OCI-LY1 (cell line): Measurements from ENCODE around the gene FAM222B.
"Not testable (repeated sequence)": the region's sequence is repeated elsewhere in the genome, so short reads cannot be mapped to it uniquely, and the experiment has no call there.

Experiments
- H2AFZ ChIP-seq: fragments of 200-600 bp; sonication (generic), shearing (Covaris generic); 2 replicates; pipeline ENCODE4 v1.6.0; 2014; ENCODE audit warnings: antibody characterized with exemption, mild to moderate bottlenecking, low read length
- H3F3A ChIP-seq: fragments of 200-600 bp; sonication (generic), shearing (Covaris generic); 2 replicates; pipeline ENCODE4 v1.6.0; 2014; ENCODE audit warnings: mild to moderate bottlenecking, antibody characterized with exemption, low read length, moderate library complexity; ENCODE audit not compliant: insufficient read depth
- H3K27ac ChIP-seq: fragments of 200-600 bp; sonication (generic); 2 replicates; pipeline ENCODE4 v1.5.1; 2014; ENCODE audit warnings: low read length, mixed run types, mild to moderate bottlenecking, low read depth; ENCODE audit not compliant: poor library complexity, severe bottlenecking
- H3K27me3 ChIP-seq: fragments of 200-600 bp; sonication (generic); 2 replicates; pipeline ENCODE4 v1.6.0; 2014; ENCODE audit warnings: antibody characterized with exemption, mild to moderate bottlenecking, low read length, moderate library complexity; ENCODE audit not compliant: insufficient read depth
- H3K36me3 ChIP-seq: fragments of 200-600 bp; sonication (generic); 2 replicates; pipeline ENCODE4 v1.6.1; 2014; ENCODE audit warnings: mild to moderate bottlenecking, antibody characterized with exemption, low read length, moderate library complexity, mixed read lengths; ENCODE audit not compliant: insufficient read depth
- H3K4me1 ChIP-seq: fragments of 200-600 bp; sonication (generic); 2 replicates; pipeline ENCODE4 v1.5.1; 2014; ENCODE audit warnings: mild to moderate bottlenecking, low read length, moderate library complexity; ENCODE audit not compliant: insufficient read depth, severe bottlenecking
- H3K4me2 ChIP-seq: fragments of 200-600 bp; sonication (generic), shearing (Covaris generic); 2 replicates; pipeline ENCODE4 v1.6.1; 2014; ENCODE audit warnings: low read length
- H3K4me3 ChIP-seq: fragments of 200-600 bp; sonication (generic); 2 replicates; pipeline ENCODE4 v1.5.1; 2014; ENCODE audit warnings: low read length, low read depth, mild to moderate bottlenecking, mixed read lengths; ENCODE audit not compliant: poor library complexity, severe bottlenecking
- H3K79me2 ChIP-seq: fragments of 200-600 bp; shearing (Covaris generic); 2 replicates; pipeline ENCODE4 v1.6.1; 2016; ENCODE audit warnings: mixed run types, low read length, mixed read lengths; ENCODE audit not compliant: insufficient read depth
- H3K9ac ChIP-seq: fragments of 200-600 bp; sonication (generic), shearing (Covaris generic); 2 replicates; pipeline ENCODE4 v1.6.1; 2014; ENCODE audit warnings: mild to moderate bottlenecking, low read length, mixed read lengths
- H3K9me2 ChIP-seq: fragments of 200-600 bp; sonication (generic), shearing (Covaris generic); 2 replicates; pipeline ENCODE4 v1.6.1; 2014; ENCODE audit warnings: low read depth, mild to moderate bottlenecking, low read length, mixed read lengths
- H3K9me3 ChIP-seq: fragments of 200-600 bp; shearing (Covaris generic); 2 replicates; pipeline ENCODE4 v1.6.1; 2014; ENCODE audit warnings: low read length, mixed read lengths
- H4K20me1 ChIP-seq: fragments of 200-600 bp; sonication (generic), shearing (Covaris generic); 2 replicates; pipeline ENCODE4 v1.6.0; 2016; ENCODE audit warnings: mild to moderate bottlenecking, low read length; ENCODE audit not compliant: insufficient read depth
- CTCF ChIP-seq: fragments of 200-600 bp; sonication (generic), shearing (Covaris generic); IDR thresholded peaks from 2 replicates; pipeline ENCODE4 v1.5.1; 2017; ENCODE audit warnings: mild to moderate bottlenecking, antibody characterized with exemption, low read length, moderate library complexity, mixed read lengths
- EZH2 ChIP-seq: fragments of 200-600 bp; sonication (generic), shearing (Covaris generic); IDR thresholded peaks from 2 replicates; pipeline ENCODE4 v1.8.0; 2017; ENCODE audit warnings: borderline replicate concordance, mixed run types, mild to moderate bottlenecking, antibody characterized with exemption, low read length, moderate library complexity, mixed read lengths

The FAM222B gene

GRCh38 chr17:28725660-28726225 lies 116.8 kb downstream of the FAM222B start:
- TF ChIP-seq CTCF, result no peak
- no peak for TF ChIP-seq EZH2
- H4K20me1 ChIP-seq, result no peaks in the 10 kb centered on the region
- peaks cover 48% of the 10 kb centered on the region for H3K36me3 ChIP-seq
- H3F3A ChIP-seq, result peaks cover 20% of the 10 kb centered on the region
- peak overlapping the region; percentile 73 for H3K9ac ChIP-seq
- H3K27me3 ChIP-seq, result no peaks in the 10 kb centered on the region
- H3K4me2 ChIP-seq, result peak overlapping the region; percentile 87
- peaks cover 9% of the 10 kb centered on the region for H3K79me2 ChIP-seq
- peak overlapping the region; percentile 89 for H3K27ac ChIP-seq
- H3K9me3 ChIP-seq, result no peaks in the 10 kb centered on the region
- no peak overlapping the region for H2AFZ ChIP-seq
- peaks cover 64% of the 10 kb centered on the region for H3K4me1 ChIP-seq
- H3K4me3 ChIP-seq, result peak overlapping the region; percentile 66
- no peaks in the 10 kb centered on the region for H3K9me2 ChIP-seq

- H2AFZ ChIP-seq, result no peak overlapping the region
- H3F3A ChIP-seq, result peaks cover 20% of the 10 kb centered on the region
These were observed 117.4 kb downstream of the FAM222B start for GRCh38 chr17:28725166-28725659.

GRCh38 chr17:28724500-28725165 lies 118.0 kb downstream of the FAM222B start:
- no peaks in the 10 kb centered on the region for H3K27me3 ChIP-seq
- no peaks in the 10 kb centered on the region for H3K9me2 ChIP-seq
- peak overlapping the region; percentile 87 for H3K4me2 ChIP-seq
- H3K79me2 ChIP-seq, result peaks cover 18% of the 10 kb centered on the region
- no peak overlapping the region; the same call in 1 of the 2 replicates for H3K9ac ChIP-seq
- H3K4me3 ChIP-seq, result peak overlapping the region; percentile 66
- peaks cover 56% of the 10 kb centered on the region for H3K36me3 ChIP-seq
- TF ChIP-seq CTCF (no peak), EZH2 (no peak)
- peaks cover 20% of the 10 kb centered on the region for H3F3A ChIP-seq
- H3K27ac ChIP-seq, result peak overlapping the region; percentile 89
- peaks cover 64% of the 10 kb centered on the region for H3K4me1 ChIP-seq
- H2AFZ ChIP-seq, result no peak overlapping the region
- no peaks in the 10 kb centered on the region for H3K9me3 ChIP-seq
- H4K20me1 ChIP-seq, result no peaks in the 10 kb centered on the region

More at GRCh38 chr17:28725166-28725659, 117.4 kb downstream of the FAM222B start:
- H3K9me3 ChIP-seq, result no peaks in the 10 kb centered on the region
- peak overlapping the region; percentile 89 for H3K27ac ChIP-seq
- H3K9me2 ChIP-seq, result no peaks in the 10 kb centered on the region
- H3K9ac ChIP-seq, result peak overlapping the region; percentile 73
- H4K20me1 ChIP-seq, result no peaks in the 10 kb centered on the region
- peaks cover 64% of the 10 kb centered on the region for H3K4me1 ChIP-seq
- peaks cover 53% of the 10 kb centered on the region for H3K36me3 ChIP-seq
- peak overlapping the region; percentile 87 for H3K4me2 ChIP-seq
- peaks cover 15% of the 10 kb centered on the region for H3K79me2 ChIP-seq
- no peak for TF ChIP-seq EZH2
- TF ChIP-seq CTCF, result 0 out of 2 replicates have a peak, but pooled peaks have one; percentile 11
- H3K4me3 ChIP-seq, result peak overlapping the region; percentile 66
- no peaks in the 10 kb centered on the region for H3K27me3 ChIP-seq

GRCh38 chr17:28723836-28724499 lies 118.6 kb downstream of the FAM222B start:
- peaks cover 56% of the 10 kb centered on the region for H3K36me3 ChIP-seq
- H3K9me2 ChIP-seq, H4K20me1 ChIP-seq, H3K9me3 ChIP-seq, H3K9ac ChIP-seq, H3K27me3 ChIP-seq, H2AFZ ChIP-seq: not testable (repeated sequence)
- H3K27ac ChIP-seq, result peak overlapping the region; percentile 89
- H3F3A ChIP-seq, result peaks cover 20% of the 10 kb centered on the region
- H3K4me2 ChIP-seq, result peak overlapping the region; percentile 87; the same call in 1 of the 2 replicates
- H3K4me3 ChIP-seq, result peak overlapping the region; percentile 66
- peaks cover 64% of the 10 kb centered on the region for H3K4me1 ChIP-seq
- H3K79me2 ChIP-seq, result peaks cover 18% of the 10 kb centered on the region
